Erythroblast (primary cell): ENCODE results near the gene SPSB3.

ENCODE experiments used
- DNase-seq, 2 experiments: peaks; one replicate each; lab custom pipeline; 2025; lab: John Stamatoyannopoulos, UW
- GATA1 ChIP-seq: IDR thresholded peaks from 2 replicates; pipeline ENCODE4 v1.6.1; 2011; ENCODE audit warnings: low read depth, mild to moderate bottlenecking, control low read depth, low read length, moderate library complexity
- POLR2A ChIP-seq: IDR thresholded peaks from 2 replicates; pipeline ENCODE4 v1.6.1; 2011; ENCODE audit warnings: mild to moderate bottlenecking, low read length

Gene SPSB3

GRCh38 chr16:1777375-1778199 lies 4.8 kb downstream of the SPSB3 start:
- no peak for DNase-seq
- TF ChIP-seq GATA1 (no peak), POLR2A (peak; percentile 19)

GRCh38 chr16:1776991-1777374 lies 5.4 kb downstream of the SPSB3 start:
- DNase-seq: no peak
- no peak for TF ChIP-seq GATA1
- no peak for TF ChIP-seq POLR2A

GRCh38 chr16:1776672-1776955 lies 5.8 kb downstream of the SPSB3 start:
- TF ChIP-seq POLR2A (no peak), GATA1 (no peak)
- DNase-seq: no peak

GRCh38 chr16:1775846-1776671 lies 6.3 kb downstream of the SPSB3 start:
- no peak for TF ChIP-seq POLR2A
- TF ChIP-seq GATA1: no peak
- DNase-seq: no peak

GRCh38 chr16:1775006-1775845 lies 7.1 kb downstream of the SPSB3 start:
- TF ChIP-seq POLR2A (no peak), GATA1 (no peak)
- no peak for DNase-seq

- no peak for TF ChIP-seq GATA1
- no peak for DNase-seq
These were observed 8.0 kb downstream of the SPSB3 start for GRCh38 chr16:1774448-1774780.

GRCh38 chr16:1773703-1774447 lies 8.5 kb downstream of the SPSB3 start:
- DNase-seq: peak; percentile 51 to 65

GRCh38 chr16:1772908-1773702 lies 9.3 kb downstream of the SPSB3 start, which contains the start of gene MRPS34:
MRPS34 (minus strand) TSS chr16:1773134; CDS start chr16:1773119, 15 bp downstream.
- peak; percentile 71 for TF ChIP-seq POLR2A
- no peak for TF ChIP-seq GATA1
- DNase-seq: peak; percentile 93 to 94

More at GRCh38 chr16:1773703-1774447, 8.5 kb downstream of the SPSB3 start:
- TF ChIP-seq POLR2A: no peak
- no peak for TF ChIP-seq GATA1

GRCh38 chr16:1772362-1772907 lies 9.9 kb downstream of the SPSB3 start, which contains the start of gene EME2:
EME2 (plus strand) TSS chr16:1772810; CDS start chr16:1773228, 418 bp downstream.
- peak; percentile 75 to 81 for DNase-seq
- TF ChIP-seq POLR2A (no peak), GATA1 (no peak)

- TF ChIP-seq POLR2A (no peak), GATA1 (no peak)
- DNase-seq: no peak
These were observed 10.5 kb downstream of the SPSB3 start for GRCh38 chr16:1771864-1772361.

GRCh38 chr16:1771188-1771863 lies 11.0 kb downstream of the SPSB3 start, which contains the start of gene NME3:
NME3 (minus strand) TSS chr16:1771543; CDS start chr16:1771534, 9 bp downstream.
- TF ChIP-seq POLR2A: no peak
- DNase-seq: peak; percentile 83 to 84
